DOHH2 (cell line): Measurements from ENCODE around the gene ADNP2.

Experiments used
- CTCF ChIP-seq: fragments of 200-600 bp; sonication (generic); IDR thresholded peaks from one replicate; pipeline ENCODE4 v1.5.1; 2014; ENCODE audit warnings: antibody characterized with exemption, mild to moderate bottlenecking, low read depth, low read length; ENCODE audit not compliant: poor library complexity, severe bottlenecking
- EZH2phosphoT487 ChIP-seq: fragments of 200-600 bp; sonication (generic); IDR thresholded peaks from 2 replicates; pipeline ENCODE4 v1.6.1; 2017; ENCODE audit warnings: borderline replicate concordance, mild to moderate bottlenecking, antibody characterized with exemption, low read length, moderate library complexity, mixed read lengths

GRCh38 chr18:80169607-80170006, 60.5 kb downstream of the ADNP2 start:
- TF ChIP-seq CTCF, result no peak
- TF ChIP-seq EZH2phosphoT487, result no peak
